Activated T-cell treated with anti-CD3 and anti-CD28 coated beads, Interleukin-2, amount 50 U/mL, for 1 hour (primary cell): ENCODE results near the gene REXO1.

Experiments
- DNase-seq: peaks from one replicate; pipeline ENCODE4 v3.0.0-alpha.2; 2020

REXO1 gene

DNA sequence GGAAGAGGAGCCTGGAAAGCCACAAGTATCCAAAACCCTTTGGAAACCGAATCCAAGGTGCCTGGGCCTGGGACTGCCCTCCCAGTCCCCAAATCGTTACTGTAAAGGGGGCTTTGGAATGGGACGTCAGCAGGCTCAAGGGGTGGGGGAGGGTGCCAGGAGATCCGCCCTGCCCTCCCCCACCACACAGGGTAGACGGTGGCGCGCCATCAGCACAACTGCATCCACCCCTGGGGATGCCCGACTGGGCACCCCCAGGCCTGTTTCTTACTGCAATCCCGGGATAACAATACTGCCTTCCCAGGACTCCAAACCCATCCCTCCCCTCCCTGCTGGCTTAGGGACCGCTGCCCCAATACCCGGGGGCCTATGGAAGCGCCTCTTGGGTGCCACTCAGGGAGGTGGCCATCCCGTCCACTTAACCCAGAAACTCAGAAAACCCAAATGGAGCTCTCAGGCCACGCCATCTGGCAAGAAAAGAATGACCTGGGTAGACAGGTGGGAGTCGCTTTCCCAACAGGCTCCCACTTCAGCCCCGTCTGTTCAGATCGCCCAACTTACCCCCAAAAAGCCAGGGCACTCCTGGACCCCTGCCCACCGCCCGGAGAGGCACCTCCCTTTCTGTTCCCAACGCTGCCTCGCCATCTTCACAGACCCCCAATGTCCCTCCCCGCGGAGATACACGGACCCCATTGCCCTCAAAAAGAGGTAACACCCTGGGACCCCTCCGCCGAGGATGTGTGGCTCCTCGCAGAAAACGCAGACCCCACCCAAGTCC, 12.7 kb upstream of the REXO1 start:
- no peak for DNase-seq

GRCh38 chr19:1860042-1860775, 11.9 kb upstream of the REXO1 start:
- DNase-seq: peak; percentile 65

- no peak for DNase-seq
Observed at GRCh38 chr19:1859331-1859781, 11.1 kb upstream of the REXO1 start.

DNA sequence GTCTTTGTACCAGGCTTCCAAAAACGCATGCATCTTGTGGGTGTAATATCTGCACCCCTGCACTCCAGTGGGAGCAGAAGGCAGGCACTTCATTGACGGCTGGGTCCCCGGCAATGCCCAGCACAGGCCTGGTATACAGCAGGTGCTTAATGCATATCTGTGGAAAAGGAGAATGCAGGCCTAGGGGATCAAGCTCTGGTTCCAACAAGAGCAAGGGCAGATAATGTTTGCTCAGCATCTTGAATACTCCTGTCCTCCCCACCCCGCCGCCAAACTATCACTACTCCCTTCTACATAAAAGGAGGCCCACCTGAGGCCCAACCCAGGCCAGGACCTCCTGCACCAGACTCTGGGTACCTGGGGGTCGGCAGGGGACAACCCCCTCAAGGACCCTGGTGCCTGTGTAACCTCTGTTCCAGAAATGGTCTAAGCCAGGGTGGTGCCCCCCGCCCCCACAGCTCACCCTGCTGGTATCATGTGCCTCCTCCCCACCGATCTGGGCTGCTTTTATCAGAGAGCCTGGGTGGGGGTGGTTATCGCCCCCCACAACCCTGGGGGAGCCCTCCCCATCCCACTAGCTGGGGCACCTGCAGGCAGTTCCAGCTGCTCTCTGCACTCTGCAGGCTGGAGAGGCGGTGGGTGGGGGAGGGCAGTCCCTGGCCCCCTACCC, 10.3 kb upstream of the REXO1 start:
- no peak for DNase-seq

- no peak for DNase-seq
Observed at GRCh38 chr19:1857648-1858326, 9.5 kb upstream of the REXO1 start.

DNA sequence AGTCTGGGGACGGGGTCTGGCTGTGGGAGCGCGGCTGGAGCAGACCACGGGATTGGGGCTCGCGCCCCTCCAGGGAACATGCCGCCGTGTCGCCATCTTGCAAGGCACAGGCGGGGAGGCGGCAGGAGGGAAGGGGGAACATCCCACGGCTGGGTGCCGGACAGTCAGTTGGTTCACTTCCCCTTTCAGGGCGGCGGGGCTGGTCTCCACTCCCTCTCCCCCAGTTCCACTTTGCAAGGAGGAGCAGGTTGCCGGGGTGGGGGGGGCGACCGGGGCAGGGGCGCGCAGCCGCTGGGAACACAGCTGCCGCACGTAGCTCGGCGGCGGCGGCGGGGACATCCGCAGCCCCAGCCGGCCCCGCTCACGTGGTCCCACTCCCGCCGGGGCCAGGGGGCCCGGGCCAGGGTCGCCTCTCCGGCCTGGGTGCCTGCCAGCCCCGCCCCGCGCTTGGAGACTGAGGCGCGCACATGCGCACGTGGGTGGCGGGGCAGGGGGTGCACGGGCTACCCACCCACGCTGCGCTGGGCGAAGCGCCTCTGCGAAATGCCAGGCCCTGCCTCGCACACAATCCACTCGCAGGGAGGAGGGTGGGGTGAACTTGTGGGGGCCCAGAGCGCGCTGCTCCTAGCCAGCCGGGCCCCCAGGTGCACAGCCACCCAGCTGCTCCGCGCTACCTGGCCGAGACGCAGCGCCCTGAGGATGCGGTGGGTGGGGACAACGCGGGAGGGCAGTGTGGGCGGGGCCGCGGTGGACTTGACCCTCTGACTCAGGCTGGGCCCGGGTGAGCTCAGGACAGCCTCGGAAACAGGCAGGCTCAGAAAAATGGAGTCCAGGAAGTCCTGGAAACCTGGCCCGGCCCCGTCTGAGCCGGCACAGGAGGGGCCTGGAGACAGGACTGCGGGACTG, 8.7 kb upstream of the REXO1 start:
- DNase-seq: peak; percentile 61

DNA sequence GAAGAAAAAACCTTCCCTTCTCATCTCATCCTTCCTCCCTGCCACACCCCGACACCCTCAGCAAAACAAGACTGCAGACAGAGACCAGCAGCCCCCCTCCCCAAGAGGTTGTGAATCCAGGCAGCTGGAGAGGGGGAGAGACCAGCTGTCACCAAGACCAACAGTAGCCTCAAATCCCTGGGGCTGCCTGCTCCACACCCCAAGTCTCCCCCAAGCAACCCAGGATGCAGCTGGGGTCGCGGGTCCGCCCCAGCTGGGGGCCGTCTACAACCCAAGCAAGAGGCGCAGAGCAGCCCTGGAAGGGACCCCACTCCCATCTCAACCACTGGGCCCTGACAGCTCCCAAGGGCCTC, 8.0 kb upstream of the REXO1 start:
- DNase-seq: no peak

DNA sequence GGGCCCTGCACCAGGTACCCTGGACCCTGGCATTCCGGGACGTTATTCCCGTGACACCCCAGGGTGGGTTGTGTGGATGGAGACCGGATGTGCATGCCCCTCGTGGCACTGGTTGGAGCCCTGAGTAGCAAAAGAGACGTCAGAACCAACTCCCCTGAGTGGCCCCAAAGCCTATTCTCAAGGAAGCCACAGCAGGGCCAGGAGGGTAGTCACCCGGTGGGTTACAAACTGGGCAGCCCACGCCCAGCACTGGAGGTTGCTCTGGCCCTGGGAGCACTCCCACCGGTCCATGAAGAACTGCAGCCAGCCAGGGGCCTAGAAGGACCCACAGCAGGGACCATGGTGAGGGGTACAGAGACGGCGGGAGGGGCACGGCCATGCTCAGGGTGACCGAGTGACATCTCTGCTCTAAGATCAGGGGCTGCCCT, 7.6 kb upstream of the REXO1 start:
- DNase-seq: no peak

GRCh38 chr19:1855040-1855827, 7.0 kb upstream of the REXO1 start:
- peak; percentile 75 for DNase-seq

DNA sequence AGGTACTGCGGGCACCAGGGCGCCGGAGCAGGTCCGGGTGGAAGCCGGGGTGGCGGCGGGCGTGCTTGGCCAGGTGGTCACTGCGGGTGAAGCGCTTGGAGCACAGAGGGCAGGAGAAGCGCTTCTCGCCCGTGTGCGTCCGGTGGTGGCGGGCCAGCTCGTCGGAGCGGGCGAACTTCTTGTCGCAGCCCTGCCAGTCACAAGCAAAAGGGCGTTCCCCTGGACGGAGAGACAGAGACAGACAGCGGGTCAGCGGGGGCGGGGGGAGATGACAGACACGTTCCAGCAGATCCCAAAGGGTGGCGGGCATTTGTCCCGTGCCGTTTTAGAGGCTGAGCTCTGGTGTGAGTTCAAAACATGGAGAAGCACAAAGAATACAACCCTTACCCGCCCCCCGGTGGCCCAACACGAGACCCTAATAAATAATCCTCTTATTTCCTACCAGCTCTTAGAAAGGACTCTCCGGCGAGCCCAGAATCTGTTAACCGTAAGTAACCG, 6.3 kb upstream of the REXO1 start:
- DNase-seq: no peak

GRCh38 chr19:1854039-1854541, 5.8 kb upstream of the REXO1 start:
- DNase-seq: no peak

DNA sequence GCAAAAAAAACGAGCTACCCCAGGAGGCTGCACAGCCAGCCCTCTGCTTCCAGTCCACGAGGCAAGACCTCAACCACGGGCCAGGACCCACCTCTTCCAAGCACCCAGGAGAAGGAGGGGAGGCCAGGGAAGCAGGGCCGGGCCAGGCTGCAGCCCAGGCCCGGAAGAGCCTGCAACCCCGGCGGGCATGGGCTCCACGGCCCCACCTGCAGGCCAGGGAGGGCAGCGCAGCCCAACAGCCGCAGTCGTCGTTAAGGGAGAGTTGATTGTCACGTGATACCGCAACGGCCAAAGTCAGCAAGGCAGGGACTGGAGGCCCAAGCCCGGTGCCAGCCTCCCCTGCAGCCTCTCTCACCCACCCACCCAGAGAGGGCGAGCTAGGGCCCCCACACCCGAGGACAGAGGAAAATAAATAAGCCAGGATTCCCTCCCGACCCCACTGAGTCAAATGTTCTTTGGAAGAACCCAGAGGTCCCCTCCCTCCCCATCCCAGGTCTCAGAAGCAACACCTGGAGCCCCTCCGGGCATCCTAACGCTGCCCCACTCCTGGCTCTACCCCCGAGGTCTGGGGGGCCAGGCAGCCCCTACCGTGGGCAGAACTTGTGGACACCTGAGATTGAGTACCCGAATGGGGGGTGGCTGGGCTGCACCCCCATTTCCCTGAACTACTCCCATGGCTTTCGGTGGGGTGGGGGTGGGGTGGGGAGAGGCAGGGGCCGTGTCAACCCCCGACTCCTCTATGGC, 5.2 kb upstream of the REXO1 start:
- peak; percentile 86 for DNase-seq

DNA sequence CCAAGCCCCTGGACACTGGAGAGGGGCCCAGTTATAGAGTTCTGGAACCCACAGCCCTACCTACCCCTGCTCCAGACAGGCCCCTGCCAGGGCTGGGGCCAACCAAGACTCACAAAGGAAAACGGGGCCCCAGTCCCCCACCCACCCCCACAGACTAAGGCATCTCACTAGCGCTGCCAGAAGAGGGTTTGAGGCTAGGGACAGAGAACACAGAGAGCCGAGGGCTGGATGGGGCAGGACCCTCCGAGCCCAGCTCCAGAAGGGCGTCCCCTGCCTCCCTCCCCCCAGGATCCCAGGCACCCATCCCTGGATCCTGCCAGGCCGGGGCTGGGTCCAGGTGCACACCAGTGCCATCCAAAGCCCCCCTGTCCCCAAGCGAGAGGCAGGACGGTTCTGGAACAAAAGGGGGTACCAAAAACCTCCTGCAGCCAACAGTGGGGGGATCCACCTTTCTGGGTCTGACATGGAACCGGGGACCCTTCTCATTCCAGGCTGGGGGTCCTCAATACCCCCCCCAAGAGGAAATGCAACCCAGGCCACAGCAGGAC, 4.4 kb upstream of the REXO1 start:
- DNase-seq: no peak

DNA sequence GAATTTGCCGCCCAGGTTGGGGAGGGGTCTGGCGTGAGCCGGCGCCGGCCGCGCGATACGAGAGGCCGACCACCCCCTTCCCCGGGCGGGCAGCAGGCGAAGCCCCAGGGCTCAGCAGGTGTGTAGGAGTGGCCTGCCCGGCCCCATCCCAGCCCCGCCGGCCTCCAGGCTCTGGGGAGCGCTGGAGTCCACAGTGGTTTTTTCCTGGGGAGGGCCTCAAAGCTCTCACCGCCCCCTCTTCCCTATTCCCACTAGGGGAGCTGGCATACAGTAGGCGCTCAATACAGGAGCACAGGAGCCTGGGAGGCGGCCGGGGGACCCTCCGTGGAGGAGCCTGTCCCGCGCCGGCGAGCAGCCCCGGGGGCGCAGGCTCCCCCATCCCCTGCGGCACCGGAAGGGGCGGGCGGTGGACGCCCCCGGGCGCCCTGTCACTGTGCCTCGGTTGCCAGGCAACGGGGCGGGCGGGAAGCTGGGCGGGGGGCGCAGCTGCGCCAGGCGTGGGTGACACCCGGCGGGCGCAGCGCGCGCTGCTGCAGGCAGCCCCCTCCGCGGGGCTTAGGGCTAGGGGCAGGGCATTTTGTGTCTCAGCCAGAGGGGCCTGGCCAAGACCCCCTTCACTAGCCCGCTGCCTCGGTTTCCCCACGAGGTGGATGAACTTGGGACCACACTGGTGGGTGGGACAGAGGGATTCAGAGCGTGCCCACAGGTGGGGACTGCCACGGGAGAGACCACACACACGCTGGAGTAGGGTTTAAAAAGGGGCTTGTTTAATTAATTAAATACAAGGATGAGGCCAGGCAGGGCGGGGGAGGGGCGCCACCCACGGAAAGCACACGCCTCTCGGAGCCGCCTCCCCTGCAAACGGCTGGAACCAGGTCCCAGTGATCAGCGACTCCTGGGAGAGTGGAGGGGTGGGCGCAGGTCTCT, 3.6 kb upstream of the REXO1 start:
- peak; percentile 71 for DNase-seq

DNA sequence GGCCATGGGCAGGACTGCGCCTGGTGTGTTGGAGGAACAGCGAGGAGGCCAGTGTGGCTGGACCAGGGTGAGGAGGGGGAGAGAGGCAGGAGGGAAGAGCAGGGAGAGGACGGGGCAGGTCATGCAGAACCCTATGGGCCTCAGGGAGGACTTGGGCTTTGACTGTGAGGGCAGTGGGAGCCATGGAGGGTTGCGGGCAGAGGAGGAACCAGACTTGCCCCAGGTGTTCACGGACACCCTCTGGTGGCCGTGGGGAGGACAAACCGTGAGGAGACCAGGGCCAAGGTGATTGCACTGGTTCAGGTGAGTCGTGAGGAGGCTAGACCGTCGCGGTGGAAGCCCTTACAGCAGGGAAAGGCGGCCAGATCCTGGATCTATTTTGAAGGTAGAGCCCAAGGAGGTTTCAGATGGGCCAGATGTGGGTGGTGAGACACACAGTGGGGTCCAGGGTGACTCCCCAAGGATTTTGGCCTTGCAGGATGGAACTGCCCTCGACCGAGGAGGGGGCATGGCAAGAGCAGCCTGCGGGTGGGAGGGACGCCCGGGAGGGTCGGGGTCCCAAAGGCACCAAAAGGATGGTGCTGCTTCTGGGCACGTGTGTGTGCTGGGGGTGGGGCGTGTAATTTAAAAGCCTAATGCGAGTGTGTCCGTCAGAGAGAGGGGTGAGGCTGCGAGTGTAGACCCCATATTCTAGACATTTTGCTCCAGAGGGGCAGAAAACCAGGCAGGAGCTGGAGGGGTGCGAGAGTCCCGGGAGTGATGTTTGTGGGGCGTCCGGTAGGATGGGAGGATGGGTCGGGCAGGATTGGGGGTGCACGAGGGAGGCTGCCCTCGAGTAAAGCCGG, 2.7 kb upstream of the REXO1 start:
- DNase-seq: peak; percentile 34

DNA sequence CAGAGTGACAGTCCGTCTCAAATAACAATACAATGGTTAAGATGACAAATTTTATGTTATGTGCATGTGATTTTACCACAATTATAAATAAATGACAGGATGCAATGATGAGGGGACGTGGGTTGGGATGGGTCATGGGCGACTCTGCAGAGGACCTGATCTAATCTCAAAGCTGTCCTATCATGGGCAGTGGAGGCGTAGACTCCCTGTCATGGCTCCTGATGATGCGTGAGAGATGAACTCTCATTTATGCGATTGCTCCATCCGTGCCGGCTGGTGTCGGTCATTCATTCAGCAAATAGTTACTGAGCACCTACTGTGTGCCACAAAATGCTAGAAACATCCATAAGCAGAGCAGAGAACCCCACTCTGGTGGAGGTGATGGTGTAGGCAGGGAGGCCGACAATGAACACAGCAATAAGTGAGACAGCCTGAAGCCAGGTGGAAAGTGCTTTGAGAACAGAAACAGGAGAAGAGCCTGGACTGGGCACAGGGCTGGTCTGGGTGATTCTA, 1.7 kb upstream of the REXO1 start:
- no peak for DNase-seq

DNA sequence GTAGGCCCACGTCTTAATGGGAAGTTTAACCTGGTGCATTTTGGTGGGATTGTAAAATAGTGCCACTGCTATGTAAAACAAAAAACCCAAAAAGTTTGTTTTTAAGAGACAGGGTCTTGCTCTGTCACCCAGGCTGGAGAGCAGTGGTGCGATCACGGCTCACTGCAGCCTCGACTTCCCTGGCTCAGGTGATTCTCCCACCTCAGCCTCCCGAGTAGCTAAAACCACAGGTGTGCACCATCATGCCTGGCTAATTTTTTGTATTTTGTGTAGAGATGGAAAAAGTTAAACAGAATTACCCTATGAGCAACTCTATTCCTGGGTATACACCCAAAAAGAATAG, 820 bp upstream of the REXO1 start:
- DNase-seq: no peak
